Activated naive CD4-positive, alpha-beta T cell treated with anti-CD3 and anti-CD28 coated beads for 36 hours (primary cell): ENCODE measurements around the gene CBY2. TPM values are rescaled to one million over a fixed set of nuclear protein-coding genes. Genes with fewer than 3 reads are reported as not detected.

Experiments
- CTCF ChIA-PET: fragments of 350-600 bp; sonication (Branson Sonifier 250); formaldehyde crosslinking; loops from one replicate; lab custom pipeline; 2021; ENCODE audit warnings: antibody characterized with exemption; lab: Charles Lee
- DNase-seq: peaks from one replicate; pipeline ENCODE4 v3.0.0-alpha.2; 2020
- H3K27ac Mint-ChIP-seq: one replicate; pipeline ENCODE4 v1.8.0; 2021; ENCODE audit warnings: mild to moderate bottlenecking, mixed read lengths
- H3K27me3 Mint-ChIP-seq: one replicate; pipeline ENCODE4 v1.8.0; 2021; ENCODE audit warnings: low read depth, mixed read lengths
- H3K36me3 Mint-ChIP-seq: one replicate; pipeline ENCODE4 v1.8.0; 2021; ENCODE audit warnings: low read depth, mixed read lengths
- H3K4me1 Mint-ChIP-seq: one replicate; pipeline ENCODE4 v1.8.0; 2021; ENCODE audit warnings: low read depth, mixed read lengths
- H3K4me3 Mint-ChIP-seq: one replicate; pipeline ENCODE4 v1.8.0; 2021; ENCODE audit warnings: mild to moderate bottlenecking, moderate library complexity, mixed read lengths
- H3K9me3 Mint-ChIP-seq: one replicate; pipeline ENCODE4 v1.8.0; 2021; ENCODE audit warnings: mixed read lengths
- intact Hi-C: fragments of 100-400 bp; cut with micrococcal nuclease; formaldehyde crosslinking; loops from one replicate; pipeline ENCODE4 v1.15.1; 2023
- total RNA-seq, 2 experiments: library from RNA; stranded (reverse); gene quantifications; one replicate each; pipeline ENCODE4 v1.2.3, GENCODE V29; 2021

Gene CBY2
- total RNA-seq, 2 experiments from 2014 or later: not detected

DNA sequence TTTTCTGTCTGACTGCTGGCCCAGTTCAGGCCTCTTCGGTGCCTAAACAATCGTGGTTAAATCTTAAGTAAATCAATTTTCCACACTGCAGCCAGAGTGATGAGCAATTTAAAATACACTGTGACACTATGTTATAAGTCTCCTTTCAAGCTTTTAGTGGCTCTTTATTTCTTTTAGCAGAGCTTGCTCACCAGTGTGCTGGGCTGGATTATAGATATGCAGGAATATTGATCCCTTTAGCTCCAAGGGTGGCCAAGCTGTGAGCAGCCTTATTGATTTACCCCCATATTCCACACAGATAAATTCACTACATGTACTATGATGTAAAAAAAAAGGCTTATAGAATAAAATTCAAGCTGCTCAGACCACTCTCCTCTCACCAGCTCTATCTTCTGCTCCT, 21.7 kb downstream of the CBY2 start:
- no peaks in the 10 kb centered on the region for H3K9me3 Mint-ChIP-seq

DNA sequence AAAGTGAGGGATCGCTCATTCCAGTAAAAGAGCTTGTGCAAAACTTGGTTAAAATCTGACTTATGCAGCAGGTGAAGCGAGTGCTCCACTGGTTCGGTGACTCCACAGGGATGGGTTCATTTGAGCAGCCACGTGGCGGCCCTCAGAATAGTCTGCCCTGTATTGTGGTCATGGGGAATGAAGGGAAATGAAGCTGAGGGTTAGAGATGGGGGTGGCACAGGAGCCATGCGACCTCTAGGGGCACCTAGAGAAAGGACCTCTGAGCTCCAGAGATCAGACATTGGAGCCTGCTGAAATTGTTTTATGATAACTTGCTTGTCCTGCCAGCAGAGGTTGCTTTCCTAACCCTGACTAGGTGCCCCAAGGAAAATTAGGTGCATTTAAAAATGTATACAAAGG, 26.6 kb downstream of the CBY2 start:
- H3K36me3 Mint-ChIP-seq: no peaks in the 10 kb centered on the region

More for the DNA sequence above, 21.7 kb downstream of the CBY2 start:
- H3K27me3 Mint-ChIP-seq: no peaks in the 10 kb centered on the region
- H3K4me1 Mint-ChIP-seq: no peaks in the 10 kb centered on the region
- intact Hi-C loops: no loop called here
- CTCF ChIA-PET: interaction anchor here (0.6 to 0.8 kb wide), 2 partner anchors 40 to 770 kb away, joined by 5 read pairs; no protein-coding TSS in a partner anchor
- H3K36me3 Mint-ChIP-seq: no peaks in the 10 kb centered on the region
- no peak for DNase-seq
- no peak overlapping the region for H3K4me3 Mint-ChIP-seq
- no peak overlapping the region for H3K27ac Mint-ChIP-seq

DNA sequence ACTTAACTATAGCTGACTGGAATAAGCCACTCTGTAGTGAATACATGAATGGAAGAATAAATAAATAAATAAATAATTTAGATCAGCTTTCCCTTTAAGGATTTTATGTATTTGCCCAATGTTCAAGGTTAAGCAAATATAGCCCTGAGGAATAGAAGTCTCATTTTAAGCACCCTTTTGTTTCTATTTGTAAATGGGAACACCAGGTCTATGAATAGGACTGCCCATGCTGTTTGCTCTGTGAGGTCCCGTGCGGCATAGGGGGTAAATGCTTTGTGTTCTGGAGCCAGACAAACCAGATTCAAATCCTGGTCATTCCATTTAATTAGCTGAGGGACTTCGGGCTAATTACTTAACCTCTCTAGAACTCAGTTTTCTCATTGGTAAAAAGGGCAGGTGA, 29.3 kb downstream of the CBY2 start:
- Mint-ChIP-seq H3K4me1 (no peaks in the 10 kb centered on the region), H3K27ac (no peak overlapping the region), H3K4me3 (no peak overlapping the region), H3K27me3 (peaks cover 2% of the 10 kb centered on the region), H3K9me3 (no peaks in the 10 kb centered on the region), H3K36me3 (no peaks in the 10 kb centered on the region)
- CTCF ChIA-PET: interaction anchor here (1.2 kb wide), 1 partner anchor 107 kb away, joined by 3 read pairs; no protein-coding TSS in a partner anchor
- DNase-seq: no peak
- intact Hi-C loops: no loop called here

More for the DNA sequence above, 26.6 kb downstream of the CBY2 start:
- no peak overlapping the region for H3K4me3 Mint-ChIP-seq
- no peaks in the 10 kb centered on the region for H3K4me1 Mint-ChIP-seq
- no peak overlapping the region for H3K27ac Mint-ChIP-seq
- no peaks in the 10 kb centered on the region for H3K9me3 Mint-ChIP-seq
- CTCF ChIA-PET: interaction anchor here (0.6 to 1.3 kb wide), 7 partner anchors 31 to 374 kb away, joined by 3 to 5 read pairs (median 4); no protein-coding TSS in a partner anchor
- intact Hi-C loops: no loop called here
- no peaks in the 10 kb centered on the region for H3K27me3 Mint-ChIP-seq
- DNase-seq: peak; percentile 7

DNA sequence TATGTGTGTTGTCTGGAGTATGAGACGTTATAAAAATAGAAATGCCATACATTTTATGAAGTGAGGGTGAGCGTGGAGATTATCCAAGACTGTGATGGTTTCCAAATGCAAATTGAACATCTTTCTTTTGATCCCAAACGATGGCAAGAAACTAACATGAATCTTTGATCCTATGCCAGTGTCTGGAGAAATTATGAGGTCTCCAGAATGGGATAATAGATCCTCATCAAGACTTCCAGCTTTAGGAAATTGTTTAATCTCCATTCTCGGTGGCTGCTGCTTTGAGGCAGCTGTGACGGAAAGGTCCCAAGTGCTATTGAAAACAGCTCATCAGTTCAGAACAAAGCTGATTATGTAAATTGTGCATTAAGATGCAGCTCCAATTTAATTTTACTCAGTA, 30.8 kb downstream of the CBY2 start:
- Mint-ChIP-seq H3K4me1 (no peaks in the 10 kb centered on the region), H3K27ac (no peak overlapping the region), H3K36me3 (no peaks in the 10 kb centered on the region), H3K27me3 (peaks cover 2% of the 10 kb centered on the region), H3K9me3 (no peaks in the 10 kb centered on the region), H3K4me3 (no peak overlapping the region)
- no peak for DNase-seq
- CTCF ChIA-PET: interaction anchor here (1.2 kb wide), 1 partner anchor 16 kb away, joined by 3 read pairs; no protein-coding TSS in a partner anchor
- intact Hi-C loops: no loop called here

DNA sequence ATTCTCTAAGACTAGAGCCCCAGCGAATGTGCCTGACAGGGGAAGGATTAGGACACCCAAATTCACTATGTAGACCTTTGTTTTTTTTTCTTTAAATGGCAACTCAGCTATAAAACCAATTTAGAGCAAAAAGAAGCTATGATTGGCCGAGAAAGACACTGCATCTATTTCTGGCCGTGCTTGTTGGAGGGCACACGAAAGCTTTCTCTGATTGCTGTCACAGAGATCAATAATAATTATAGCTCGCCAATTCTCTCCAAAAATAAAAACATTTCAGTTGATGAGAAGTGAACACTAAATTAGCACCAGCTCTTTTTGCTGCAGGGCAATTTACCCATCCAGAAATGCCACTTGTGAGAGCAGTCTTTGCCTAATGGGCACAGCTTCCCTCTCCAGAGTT, 31.2 kb downstream of the CBY2 start:
- no peak overlapping the region for H3K27ac Mint-ChIP-seq
- H3K27me3 Mint-ChIP-seq: peaks cover 2% of the 10 kb centered on the region
- DNase-seq: no peak
- intact Hi-C loops: no loop called here
- no peak overlapping the region for H3K4me3 Mint-ChIP-seq
- CTCF ChIA-PET: interaction anchor here (1.2 kb wide), 1 partner anchor 16 kb away, joined by 3 read pairs; no protein-coding TSS in a partner anchor
- H3K36me3 Mint-ChIP-seq: no peaks in the 10 kb centered on the region
- no peaks in the 10 kb centered on the region for H3K4me1 Mint-ChIP-seq
- H3K9me3 Mint-ChIP-seq: no peaks in the 10 kb centered on the region

DNA sequence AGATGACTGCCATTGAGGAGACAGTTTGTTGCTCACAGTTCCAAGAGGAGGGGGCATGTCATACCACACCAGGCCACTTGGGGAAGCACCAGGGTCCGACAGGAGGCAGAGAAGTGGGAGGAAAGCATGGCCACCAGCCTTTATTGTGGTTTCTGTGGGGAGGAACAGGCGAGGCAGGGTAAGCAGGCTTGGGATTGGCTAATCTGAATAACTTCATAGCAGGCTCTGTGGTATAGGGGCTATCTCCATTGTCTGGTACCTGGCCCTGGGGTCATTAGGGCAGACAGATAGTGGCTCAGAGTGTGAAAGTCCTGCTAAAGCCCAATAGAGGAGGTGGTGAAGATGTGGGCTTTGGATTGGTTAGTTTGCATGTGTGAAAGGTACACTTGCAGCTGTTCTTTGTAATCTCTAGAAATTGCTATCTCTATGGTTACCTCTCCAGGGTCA, 35.5 kb downstream of the CBY2 start:
- Mint-ChIP-seq H3K4me3 (no peak overlapping the region), H3K36me3 (no peaks in the 10 kb centered on the region), H3K9me3 (no peaks in the 10 kb centered on the region), H3K27me3 (peaks cover 2% of the 10 kb centered on the region), H3K27ac (no peak overlapping the region), H3K4me1 (no peaks in the 10 kb centered on the region)
- CTCF ChIA-PET: interaction anchor here (1.4 kb wide), 1 partner anchor 19 kb away, joined by 7 read pairs; no protein-coding TSS in a partner anchor
- peak; percentile 32 for DNase-seq
- intact Hi-C loops: no loop called here

DNA sequence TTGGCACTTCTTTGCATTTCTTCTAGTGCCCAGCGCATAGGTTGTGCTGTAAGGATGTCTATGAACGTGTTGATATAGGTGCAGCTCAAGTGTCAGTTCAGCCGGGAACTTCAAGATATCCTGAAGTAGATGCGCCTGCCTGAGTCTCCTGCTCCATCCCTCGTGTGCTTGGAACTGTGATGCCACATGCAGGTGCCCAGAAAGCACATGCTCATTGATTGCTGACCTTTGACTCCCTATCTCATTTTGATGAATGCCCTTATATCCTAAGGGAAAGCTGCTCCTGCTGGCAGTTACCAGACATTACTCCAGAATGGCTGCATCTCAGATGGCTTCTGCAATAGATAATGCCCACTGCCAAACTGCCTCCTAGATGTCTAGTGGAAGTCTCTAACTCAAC, 40.9 kb downstream of the CBY2 start:
- Mint-ChIP-seq H3K9me3 (no peaks in the 10 kb centered on the region), H3K36me3 (no peaks in the 10 kb centered on the region), H3K27me3 (no peaks in the 10 kb centered on the region), H3K4me1 (no peaks in the 10 kb centered on the region), H3K4me3 (no peak overlapping the region), H3K27ac (no peak overlapping the region)
- no peak for DNase-seq
- intact Hi-C loops: no loop called here
- CTCF ChIA-PET: no interaction called here

DNA sequence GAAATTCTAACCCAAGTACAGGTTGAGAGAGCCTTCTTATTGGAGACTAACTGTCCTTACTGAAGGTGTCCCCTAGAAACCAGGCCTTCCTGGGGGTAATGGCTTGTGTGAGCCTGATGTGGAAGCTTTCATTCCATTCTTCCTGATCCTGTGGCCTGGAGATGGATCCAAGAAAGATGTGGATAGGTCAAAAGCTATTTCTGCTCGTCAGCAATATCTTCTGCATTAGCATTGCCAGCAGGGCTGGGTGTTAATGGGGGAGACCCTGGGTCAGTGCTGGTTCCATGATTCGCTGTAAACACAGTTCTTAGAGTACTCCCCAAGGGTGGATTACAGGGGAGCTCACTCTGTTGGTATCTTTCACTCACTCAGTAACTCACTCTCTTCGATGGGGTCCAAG, 42.9 kb downstream of the CBY2 start:
- Mint-ChIP-seq H3K9me3 (no peaks in the 10 kb centered on the region), H3K36me3 (no peaks in the 10 kb centered on the region), H3K4me3 (no peak overlapping the region), H3K27ac (no peak overlapping the region), H3K27me3 (no peaks in the 10 kb centered on the region), H3K4me1 (no peaks in the 10 kb centered on the region)
- CTCF ChIA-PET: no interaction called here
- intact Hi-C loops: no loop called here
- DNase-seq: no peak

DNA sequence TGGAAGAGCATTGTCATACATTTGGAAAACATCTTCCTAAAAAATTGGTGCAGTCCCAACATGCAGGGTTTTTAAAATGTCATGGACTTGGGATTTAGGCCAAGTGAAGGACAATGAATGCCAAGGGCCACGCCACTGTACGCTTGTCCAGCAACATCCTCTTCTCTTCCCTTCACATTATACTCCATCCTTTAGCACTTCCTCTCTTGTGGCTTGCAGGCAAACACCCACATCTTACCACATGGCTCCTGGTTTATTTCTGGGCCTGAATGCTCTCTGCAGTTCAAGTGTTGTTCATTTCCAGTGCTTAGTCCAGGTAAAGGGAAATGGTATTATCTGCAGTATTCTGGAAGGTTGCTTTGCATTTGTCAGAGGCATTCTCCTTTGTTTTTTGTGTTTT, 45.0 kb downstream of the CBY2 start:
- no peaks in the 10 kb centered on the region for H3K27me3 Mint-ChIP-seq
- H3K4me1 Mint-ChIP-seq: no peaks in the 10 kb centered on the region
- no peaks in the 10 kb centered on the region for H3K9me3 Mint-ChIP-seq
- CTCF ChIA-PET: interaction anchor here (0.6 kb wide), 1 partner anchor 12 kb away, joined by 3 read pairs; no protein-coding TSS in a partner anchor
- intact Hi-C loops: no loop called here
- H3K27ac Mint-ChIP-seq: no peak overlapping the region
- H3K4me3 Mint-ChIP-seq: no peak overlapping the region
- no peak for DNase-seq
- H3K36me3 Mint-ChIP-seq: no peaks in the 10 kb centered on the region

DNA sequence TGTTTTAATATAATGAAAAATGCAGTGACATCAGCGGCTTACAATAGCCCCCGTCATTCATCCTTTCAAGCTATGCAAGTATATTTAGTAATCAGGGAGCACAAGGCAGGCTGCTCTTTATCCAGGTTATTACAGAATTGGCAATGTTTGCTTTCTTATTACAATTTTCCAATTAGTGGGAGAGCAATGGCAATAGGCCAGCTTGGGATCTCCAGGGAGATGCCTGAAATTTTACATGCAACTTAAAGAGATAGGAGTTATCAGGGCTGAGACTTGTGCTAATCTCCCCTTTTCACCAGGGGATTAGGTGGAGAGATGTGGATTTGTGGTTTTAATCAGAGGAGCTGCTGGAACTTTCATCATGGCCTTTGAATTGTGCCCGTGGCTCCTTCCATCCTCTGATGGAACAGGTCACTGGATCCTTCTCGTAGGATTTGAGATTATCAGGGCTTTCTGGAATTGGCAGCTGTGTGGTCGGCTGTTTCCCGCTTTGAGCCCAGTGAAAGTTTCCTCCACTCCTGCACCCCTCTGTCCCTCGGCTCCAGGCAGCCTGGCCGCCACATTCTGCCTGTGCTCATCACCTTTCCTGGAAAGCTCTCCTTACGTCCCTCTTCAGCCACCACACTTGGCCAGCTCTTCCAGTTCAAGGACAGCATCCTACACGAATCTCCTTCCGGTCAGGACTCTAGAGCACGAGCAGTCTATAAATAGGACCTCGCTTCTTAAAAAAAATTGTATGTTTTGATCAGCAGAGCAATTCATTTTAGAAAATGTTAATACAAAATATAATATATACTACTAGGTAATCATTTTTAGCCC, 47.0 kb downstream of the CBY2 start:
- no peak for DNase-seq
- no peaks in the 10 kb centered on the region for H3K9me3 Mint-ChIP-seq
- no peak overlapping the region for H3K4me3 Mint-ChIP-seq
- no peaks in the 10 kb centered on the region for H3K27me3 Mint-ChIP-seq
- no peaks in the 10 kb centered on the region for H3K36me3 Mint-ChIP-seq
- intact Hi-C loops: no loop called here
- no peaks in the 10 kb centered on the region for H3K4me1 Mint-ChIP-seq
- H3K27ac Mint-ChIP-seq: no peak overlapping the region
- CTCF ChIA-PET: interaction anchor here (0.6 to 1.3 kb wide), 2 partner anchors 9 to 172 kb away, joined by 3 read pairs; no protein-coding TSS in a partner anchor

DNA sequence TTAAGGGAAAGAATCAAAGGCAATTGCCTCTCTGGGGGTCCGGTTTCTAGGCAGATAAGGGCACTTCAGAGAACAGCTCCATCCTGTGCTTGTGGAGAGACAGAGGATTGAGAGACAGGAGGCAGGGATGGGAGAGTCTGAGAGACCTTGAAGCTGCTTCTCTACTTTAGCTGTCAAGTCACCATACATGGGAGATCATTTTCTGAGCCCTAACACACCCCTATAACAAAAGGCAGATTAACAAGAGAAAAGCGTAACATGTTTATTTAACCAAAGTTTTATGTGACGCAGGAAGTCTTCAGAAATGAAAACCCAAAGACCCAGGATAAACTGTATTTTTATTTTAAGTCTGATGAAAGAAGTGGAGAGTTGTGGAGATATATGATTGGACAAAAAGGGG, 48.4 kb downstream of the CBY2 start:
- no peak for DNase-seq
- Mint-ChIP-seq H3K36me3 (no peaks in the 10 kb centered on the region), H3K27me3 (no peaks in the 10 kb centered on the region), H3K9me3 (no peaks in the 10 kb centered on the region), H3K4me1 (no peaks in the 10 kb centered on the region), H3K27ac (no peak overlapping the region), H3K4me3 (no peak overlapping the region)
- CTCF ChIA-PET: no interaction called here
- intact Hi-C loops: no loop called here

DNA sequence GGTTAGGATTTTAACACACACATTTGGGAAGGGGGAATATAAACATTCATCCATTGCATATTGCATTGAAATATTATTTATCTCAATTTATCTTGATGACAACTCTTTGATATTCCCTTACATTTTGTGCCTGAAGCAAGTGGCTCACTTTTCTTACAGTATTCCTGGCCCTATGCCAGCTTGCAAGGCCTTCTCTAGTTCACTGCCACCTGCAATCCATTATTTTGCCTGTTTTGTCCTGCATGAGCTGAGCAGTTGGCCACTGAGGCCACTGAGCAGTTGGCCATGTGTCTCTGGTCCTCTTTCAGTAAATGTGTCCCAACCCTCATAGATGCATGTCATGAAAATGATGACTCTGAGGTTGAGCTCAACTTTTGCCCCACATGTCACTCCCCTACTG, 49.8 kb downstream of the CBY2 start:
- no peaks in the 10 kb centered on the region for H3K27me3 Mint-ChIP-seq
- H3K36me3 Mint-ChIP-seq: no peaks in the 10 kb centered on the region
- H3K9me3 Mint-ChIP-seq: no peaks in the 10 kb centered on the region
- no peak overlapping the region for H3K27ac Mint-ChIP-seq
- intact Hi-C loops: no loop called here
- CTCF ChIA-PET: no interaction called here
- no peak for DNase-seq
- no peak overlapping the region for H3K4me3 Mint-ChIP-seq
- H3K4me1 Mint-ChIP-seq: no peaks in the 10 kb centered on the region

DNA sequence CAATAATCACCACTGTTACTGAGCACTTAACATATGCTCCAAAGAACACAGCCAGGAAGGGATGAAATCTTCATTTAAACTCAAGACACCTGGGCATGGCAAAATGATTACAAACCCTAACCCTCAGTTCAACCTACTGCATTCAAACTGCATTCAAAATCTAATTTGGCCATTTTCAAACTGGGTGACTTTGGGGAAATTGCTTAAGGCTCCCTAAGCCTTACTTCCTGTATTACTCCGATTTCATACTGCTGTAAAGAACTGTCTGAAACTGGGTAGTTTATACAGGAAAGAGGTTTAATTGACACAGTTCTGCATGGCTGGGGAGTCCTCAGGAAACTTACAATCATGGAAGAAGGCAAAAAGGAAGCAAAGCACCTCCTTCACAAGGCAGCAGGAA, 50.4 kb downstream of the CBY2 start:
- Mint-ChIP-seq H3K4me1 (no peaks in the 10 kb centered on the region), H3K9me3 (peaks cover 1% of the 10 kb centered on the region), H3K36me3 (no peaks in the 10 kb centered on the region), H3K27ac (no peak overlapping the region), H3K4me3 (no peak overlapping the region), H3K27me3 (no peaks in the 10 kb centered on the region)
- intact Hi-C loops: no loop called here
- DNase-seq: no peak
- CTCF ChIA-PET: no interaction called here
